Measurements from ENCODE around the gene MAP2K3.

Gene MAP2K3

GRCh38 chr17:21297026-21297520, 12.6 kb downstream of the MAP2K3 start (continued):
- TF ChIP-seq ZNF518A (tag by site-specific recombination; conservative IDR thresholded peaks at IDR 0.05; ENCODE audit: low read depth) (no peak), ZNF404 (tag by site-specific recombination; IDR thresholded peaks at IDR 0.05) (no peak), RBAK (tag by site-specific recombination; IDR thresholded peaks at IDR 0.05) (no peak)

GRCh38 chr17:21297597-21297996, 13.1 kb downstream of the MAP2K3 start:
- POLR2A ChIA-PET: interaction anchor here (0.5 kb wide), 1 partner anchor 20 kb away, joined by 3 read pairs; no protein-coding TSS in a partner anchor
- CTCF ChIA-PET: no interaction called here
- H3K9me3 ChIP-seq (ENCODE audit: control insufficient read depth, insufficient read depth, low read depth, low read length): no peaks in the 10 kb centered on the region
- H3K36me3 ChIP-seq (ENCODE audit: control insufficient read depth in 2 of 2, insufficient read depth in 1 of 2, low read length in 2 of 2): peaks cover 7 to 74% of the 10 kb centered on the region in 2 experiments; a peak in 2 of 3 replicates
- no peak overlapping the region for H3K4me3 ChIP-seq (ENCODE audit: low read depth, low read length)
- H3K4me1 ChIP-seq (ENCODE audit: control insufficient read depth, insufficient read depth, low read length): no peaks in the 10 kb centered on the region
- H3K27ac ChIP-seq (ENCODE audit: extremely low read depth, low read depth, low read length): no peak overlapping the region
- TF ChIP-seq CTCF (tag by site-specific recombination; IDR thresholded peaks at IDR 0.05): no peak
- no peak for TF ChIP-seq KLF7 (tag by site-specific recombination; IDR thresholded peaks at IDR 0.05; ENCODE audit: borderline replicate concordance)
- TF ChIP-seq ZNF146 (tag by site-specific recombination; IDR thresholded peaks at IDR 0.05): no peak
- TF ChIP-seq ZNF433 (tag by site-specific recombination; IDR thresholded peaks at IDR 0.05; ENCODE audit: low read depth): no peak
- TF ChIP-seq TCF7L2 (IDR thresholded peaks at IDR 0.05; ENCODE audit: borderline replicate concordance, low read depth, low read length): no peak
- no peak for TF ChIP-seq ZNF571 (tag by site-specific recombination; IDR thresholded peaks at IDR 0.05)
- TF ChIP-seq ZBTB26 (tag by site-specific recombination; optimal IDR thresholded peaks at IDR 0.05): no peak
- TF ChIP-seq ZNF280D (tag by site-specific recombination; IDR thresholded peaks at IDR 0.05): no peak
- TF ChIP-seq HOXC10 (CRISPR knock-in tag; IDR thresholded peaks at IDR 0.05): no peak
- TF ChIP-seq KLF9 (tag by site-specific recombination; IDR thresholded peaks at IDR 0.05; ENCODE audit: low read depth): no peak
- no peak for TF ChIP-seq REPIN1 (tag by site-specific recombination; IDR thresholded peaks at IDR 0.05; ENCODE audit: low read depth)
- no peak for TF ChIP-seq ZBTB11 (tag by site-specific recombination; conservative IDR thresholded peaks at IDR 0.05; ENCODE audit: low read depth)
- TF ChIP-seq ZNF26 (tag by site-specific recombination; IDR thresholded peaks at IDR 0.05): no peak
- no peak for TF ChIP-seq ZNF341 (tag by site-specific recombination; IDR thresholded peaks at IDR 0.05; ENCODE audit: low read depth)
- TF ChIP-seq ZNF138 (tag by site-specific recombination; IDR thresholded peaks at IDR 0.05; ENCODE audit: borderline replicate concordance): no peak
- TF ChIP-seq ZBTB48 (tag by site-specific recombination; IDR thresholded peaks at IDR 0.05): no peak
- no peak for TF ChIP-seq ZNF350 (tag by site-specific recombination; IDR thresholded peaks at IDR 0.05)

Data from HEK293 (cell line).